Body of pancreas (tissue), 4 donors: ENCODE data around the gene PTPRN2. TPM values are rescaled to one million over a fixed set of nuclear protein-coding genes. Genes with fewer than 3 reads are reported as not detected.

Experiments used
- ATAC-seq: fragments of 150-250 bp; one replicate; pipeline ENCODE4 v1.9.1; 2016
- DNase-seq, 4 donors: peaks; one replicate each; pipeline ENCODE4 v3.0.0-alpha.2; 2019
- H3K27ac ChIP-seq, 4 donors: fragments of 200-600 bp; sonication (generic); 1 replicate in 3 of 4; 2 replicates in 1 of 4; pipeline versions ENCODE4 v1.5.1 to v1.6.1; 2016 to 2019; ENCODE audit warnings: mild to moderate bottlenecking in 1 of 4, mixed read lengths in 1 of 4, moderate library complexity in 1 of 4
- H3K27me3 ChIP-seq, 2 donors: fragments of 200-600 bp; sonication (generic); one replicate each; pipeline ENCODE4 v1.6.0; 2016; ENCODE audit warnings: mild to moderate bottlenecking in 1 of 2
- H3K36me3 ChIP-seq, 2 donors: fragments of 200-600 bp; sonication (generic); replicated peaks in 1 of 2; 2 replicates each; pipeline ENCODE4 v1.5.1; 2016; ENCODE audit warnings: low read depth in 2 of 2; ENCODE audit not compliant: insufficient read depth in 1 of 2
- H3K4me1 ChIP-seq: fragments of 200-600 bp; sonication (generic); one replicate; pipeline ENCODE4 v1.6.0; 2016
- H3K4me3 ChIP-seq, 2 donors: fragments of 200-600 bp; sonication (generic); 1 replicate in 1 of 2; 2 replicates in 1 of 2; pipeline ENCODE4 v1.5.1; 2016 to 2019
- H3K9me3 ChIP-seq, 3 donors: fragments of 200-600 bp; sonication (generic); 1 replicate in 2 of 3; 2 replicates in 1 of 3; pipeline ENCODE4 v1.5.1; 2016
- POLR2A ChIP-seq, 3 donors: fragments of 450-650 bp; IDR thresholded peaks; one replicate each; pipeline ENCODE4 v1.6.1; 2016; ENCODE audit warnings: antibody characterized with exemption in 3 of 3, mild to moderate bottlenecking in 2 of 3
- WGBS, 2 donors: methylation state at CpG; one replicate each; pipeline ENCODE4 v1.1.5; 2017; 5-methylcytosine and 5-hydroxymethylcytosine counted together
- intact Hi-C: fragments of 100-400 bp; cut with DNase I; formaldehyde crosslinking; loops from one replicate; pipeline ENCODE4 v1.15.1; 2023
- total RNA-seq, 2 donors: library from RNA; depleted of rRNA; stranded (reverse); fragments of >200 nt; gene quantifications; one replicate each; pipeline ENCODE4 v1.1.0, GENCODE V29; 2016
- TF ChIP-seq, protein P1 (sequence below), 7 experiments: fragments of 450-650 bp in 4 of 7; fragments of 200-600 bp in 3 of 7; sonication (generic) in 3 of 7; IDR thresholded peaks; one replicate each; pipeline ENCODE4 v1.5.1; 2016 to 2019; ENCODE audit warnings: antibody characterized with exemption in 7 of 7

Gene PTPRN2
- total RNA-seq, 2 donors from 2014 or later, result 31.6 to 76.1 TPM

DNA sequence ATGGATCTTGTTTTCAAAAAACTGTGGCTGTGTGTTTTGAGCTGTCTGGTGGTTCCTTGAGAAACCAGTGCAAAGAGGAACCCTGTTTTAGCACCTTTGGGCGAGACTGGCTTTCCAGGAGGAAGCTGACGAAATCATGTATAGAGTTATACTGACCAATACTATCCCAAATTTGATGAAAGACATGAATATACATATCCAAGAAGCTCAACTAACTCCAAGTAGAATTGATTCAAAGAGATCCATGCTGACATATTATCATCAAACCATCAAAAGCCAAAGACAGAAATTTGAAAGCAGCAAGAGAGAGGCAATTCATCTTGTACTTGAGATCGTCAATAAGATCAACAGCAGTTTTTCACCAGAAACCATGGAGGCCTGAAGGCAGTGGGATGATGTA, 640.1 kb downstream of the PTPRN2 start:
- Histone ChIP-seq H3K9me3 (peaks cover 0 to 12% (median 0%) of the 10 kb centered on the region in 3 donors), H3K4me1 (no peaks in the 10 kb centered on the region), H3K36me3 (no peaks in the 10 kb centered on the region), H3K27me3 (no peaks in the 10 kb centered on the region), H3K27ac (no peak overlapping the region), H3K4me3 (no peak overlapping the region)
- ATAC-seq (no peak), DNase-seq (no peak)
- intact Hi-C loops, result no loop called here
- 89 to 96% methylated on average over 3 of the region's 3 CpGs for WGBS, 2 donors
- no peak for TF ChIP-seq POLR2A (IDR thresholded peaks at IDR 0.05)
- TF ChIP-seq, protein P1, sequence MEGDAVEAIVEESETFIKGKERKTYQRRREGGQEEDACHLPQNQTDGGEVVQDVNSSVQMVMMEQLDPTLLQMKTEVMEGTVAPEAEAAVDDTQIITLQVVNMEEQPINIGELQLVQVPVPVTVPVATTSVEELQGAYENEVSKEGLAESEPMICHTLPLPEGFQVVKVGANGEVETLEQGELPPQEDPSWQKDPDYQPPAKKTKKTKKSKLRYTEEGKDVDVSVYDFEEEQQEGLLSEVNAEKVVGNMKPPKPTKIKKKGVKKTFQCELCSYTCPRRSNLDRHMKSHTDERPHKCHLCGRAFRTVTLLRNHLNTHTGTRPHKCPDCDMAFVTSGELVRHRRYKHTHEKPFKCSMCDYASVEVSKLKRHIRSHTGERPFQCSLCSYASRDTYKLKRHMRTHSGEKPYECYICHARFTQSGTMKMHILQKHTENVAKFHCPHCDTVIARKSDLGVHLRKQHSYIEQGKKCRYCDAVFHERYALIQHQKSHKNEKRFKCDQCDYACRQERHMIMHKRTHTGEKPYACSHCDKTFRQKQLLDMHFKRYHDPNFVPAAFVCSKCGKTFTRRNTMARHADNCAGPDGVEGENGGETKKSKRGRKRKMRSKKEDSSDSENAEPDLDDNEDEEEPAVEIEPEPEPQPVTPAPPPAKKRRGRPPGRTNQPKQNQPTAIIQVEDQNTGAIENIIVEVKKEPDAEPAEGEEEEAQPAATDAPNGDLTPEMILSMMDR (IDR thresholded peaks at IDR 0.05), result no peak

DNA sequence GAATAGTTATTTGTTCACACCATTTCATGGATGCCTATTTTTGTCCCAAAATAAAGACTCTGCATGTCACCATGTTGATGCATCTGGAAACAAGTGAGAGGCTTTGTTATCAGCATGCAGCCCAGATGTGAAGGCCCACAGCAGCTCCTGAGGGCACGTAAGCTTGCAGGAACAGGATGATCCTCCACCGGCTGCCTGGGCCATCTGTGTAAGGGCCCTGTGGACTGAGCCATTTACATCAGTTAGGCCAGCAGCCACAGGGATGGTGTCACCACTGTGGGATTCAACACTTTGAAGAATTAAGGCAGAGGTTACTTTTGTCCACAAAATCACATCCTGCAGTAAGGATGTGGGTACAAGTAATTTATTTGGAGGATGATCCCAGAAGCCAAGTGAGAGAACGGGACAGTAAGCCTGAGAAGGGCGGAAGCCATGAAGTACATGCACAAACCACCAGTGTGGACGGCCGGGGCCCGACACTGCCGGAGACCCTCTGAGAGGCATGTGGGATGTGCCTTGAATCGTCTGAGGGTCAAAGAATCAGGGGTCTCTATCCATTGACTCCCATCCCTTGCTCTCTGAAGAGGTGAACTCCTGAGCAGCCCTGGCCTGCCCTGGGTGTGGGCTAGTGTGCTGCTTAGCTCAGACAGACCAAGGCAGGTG, 641.1 kb downstream of the PTPRN2 start:
- Histone ChIP-seq H3K36me3 (no peaks in the 10 kb centered on the region), H3K4me1 (no peaks in the 10 kb centered on the region), H3K4me3 (no peak overlapping the region), H3K27me3 (no peaks in the 10 kb centered on the region), H3K9me3 (peaks cover 0 to 12% (median 0%) of the 10 kb centered on the region in 3 donors), H3K27ac (no peak overlapping the region)
- no peak for DNase-seq
- intact Hi-C loops, result no loop called here
- 92 to 98% methylated on average over 8 to 9 of the region's 9 CpGs for WGBS, 2 donors
- ATAC-seq, result no peak
- TF ChIP-seq POLR2A (IDR thresholded peaks at IDR 0.05), result no peak
- TF ChIP-seq, protein P1 (IDR thresholded peaks at IDR 0.05), result no peak

DNA sequence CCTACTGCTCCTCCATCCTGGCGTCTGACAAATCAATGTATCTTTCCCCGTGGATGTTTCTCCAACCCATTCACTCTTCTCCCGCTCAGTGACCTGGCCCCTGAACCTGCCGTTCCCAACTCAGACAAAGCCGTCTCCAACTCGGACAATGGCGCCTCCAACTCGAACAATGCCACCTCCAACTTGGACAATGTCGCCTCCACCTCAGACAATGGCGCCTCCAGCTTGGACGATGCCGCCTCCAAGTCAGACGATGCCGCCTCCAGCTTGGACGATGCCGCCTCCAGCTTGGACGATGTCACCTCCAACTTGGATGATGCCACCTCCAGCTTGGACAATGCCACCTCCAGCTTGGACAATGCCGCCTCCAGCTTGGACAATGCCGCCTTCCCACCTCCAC, 642.2 kb downstream of the PTPRN2 start:
- no peaks in the 10 kb centered on the region for H3K4me1 ChIP-seq
- H3K9me3 ChIP-seq, result peaks cover 0 to 12% (median 0%) of the 10 kb centered on the region in 3 donors
- intact Hi-C loops, result no loop called here
- no peaks in the 10 kb centered on the region for H3K36me3 ChIP-seq
- no peak overlapping the region for H3K4me3 ChIP-seq
- DNase-seq (no peak), ATAC-seq (no peak)
- TF ChIP-seq, protein P1 (IDR thresholded peaks at IDR 0.05), result no peak
- TF ChIP-seq POLR2A (IDR thresholded peaks at IDR 0.05), result no peak
- no peaks in the 10 kb centered on the region for H3K27me3 ChIP-seq
- WGBS, 2 donors, result 96 to 97% methylated on average over 17 to 19 of the region's 19 CpGs
- H3K27ac ChIP-seq, result no peak overlapping the region

DNA sequence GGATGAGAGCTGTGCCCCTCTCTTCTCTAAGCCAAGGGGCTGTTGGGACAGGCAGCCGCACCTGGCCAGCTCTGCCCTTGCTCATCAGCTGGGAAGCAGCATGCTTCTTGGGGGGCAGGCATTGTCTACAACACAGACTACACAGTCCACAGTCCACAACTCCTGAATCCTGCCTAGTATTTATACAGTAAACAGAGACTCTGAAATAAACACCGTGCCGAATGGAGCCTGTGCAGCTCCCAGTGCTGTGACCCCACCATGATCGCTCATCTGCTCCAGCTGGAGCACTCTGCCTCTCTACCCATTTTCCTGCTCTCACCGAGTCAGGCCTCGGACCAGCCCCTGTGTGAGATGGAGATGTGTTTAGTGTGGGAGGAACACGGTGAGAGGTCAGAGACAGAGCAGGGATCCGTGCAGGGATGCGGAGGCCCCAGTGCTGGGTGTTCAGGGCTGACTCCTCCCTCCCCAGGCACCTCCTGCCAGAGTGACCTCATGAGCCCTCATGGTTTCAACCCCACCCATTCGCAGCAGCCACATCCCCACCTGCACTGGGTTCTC, 642.8 kb downstream of the PTPRN2 start:
- no peak overlapping the region for H3K27ac ChIP-seq
- ATAC-seq, result no peak
- no peak for DNase-seq
- TF ChIP-seq, protein P1 (IDR thresholded peaks at IDR 0.05), result no peak
- no peak for TF ChIP-seq POLR2A (IDR thresholded peaks at IDR 0.05)
- H3K27me3 ChIP-seq, result no peaks in the 10 kb centered on the region
- WGBS, 2 donors, result 88 to 92% methylated on average over 7 to 9 of the region's 10 CpGs
- no peaks in the 10 kb centered on the region for H3K36me3 ChIP-seq
- H3K4me3 ChIP-seq, result no peak overlapping the region
- H3K4me1 ChIP-seq, result no peaks in the 10 kb centered on the region
- H3K9me3 ChIP-seq, result peaks cover 0 to 12% (median 0%) of the 10 kb centered on the region in 3 donors
- intact Hi-C loops, result no loop called here

DNA sequence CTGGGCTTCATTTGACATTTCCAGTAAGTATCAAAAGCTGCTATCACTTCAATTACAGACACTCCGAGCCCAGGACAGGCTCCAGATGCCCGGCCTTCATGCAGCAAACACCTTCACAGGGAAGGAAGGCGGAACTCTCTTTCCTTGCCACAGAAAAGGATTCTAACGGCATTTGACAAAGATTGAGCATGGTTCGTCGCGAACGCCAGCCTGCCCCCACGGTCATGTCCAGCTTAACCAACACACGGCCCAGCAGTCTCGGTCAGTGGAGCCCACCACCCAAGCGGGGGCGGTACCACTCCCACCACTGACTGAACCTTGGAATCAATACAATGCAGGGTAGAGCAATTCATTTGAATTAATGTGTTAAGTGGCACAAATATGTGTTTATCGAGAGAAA, 643.6 kb downstream of the PTPRN2 start:
- intact Hi-C loops, result no loop called here
- H3K4me1 ChIP-seq, result no peaks in the 10 kb centered on the region
- H3K9me3 ChIP-seq, result peaks cover 0 to 12% (median 0%) of the 10 kb centered on the region in 3 donors
- ATAC-seq, result no peak
- DNase-seq, result no peak
- no peak overlapping the region for H3K4me3 ChIP-seq
- TF ChIP-seq, protein P1 (IDR thresholded peaks at IDR 0.05), result no peak
- no peak for TF ChIP-seq POLR2A (IDR thresholded peaks at IDR 0.05)
- H3K27me3 ChIP-seq, result no peaks in the 10 kb centered on the region
- 90 to 91% methylated on average over 14 of the region's 14 CpGs for WGBS, 2 donors
- H3K27ac ChIP-seq, result no peak overlapping the region
- H3K36me3 ChIP-seq, result no peaks in the 10 kb centered on the region
